HG03521 (cell line): ENCODE data around the gene OR2T35.

Experiments
- ATAC-seq: cut with Tn5 transposase; IDR thresholded peaks from one replicate; pipeline ENCODE4 v1.9.1; 2021; ENCODE audit warnings: mild to moderate bottlenecking, moderate library complexity; ENCODE audit not compliant: unreplicated experiment

OR2T35 gene

DNA sequence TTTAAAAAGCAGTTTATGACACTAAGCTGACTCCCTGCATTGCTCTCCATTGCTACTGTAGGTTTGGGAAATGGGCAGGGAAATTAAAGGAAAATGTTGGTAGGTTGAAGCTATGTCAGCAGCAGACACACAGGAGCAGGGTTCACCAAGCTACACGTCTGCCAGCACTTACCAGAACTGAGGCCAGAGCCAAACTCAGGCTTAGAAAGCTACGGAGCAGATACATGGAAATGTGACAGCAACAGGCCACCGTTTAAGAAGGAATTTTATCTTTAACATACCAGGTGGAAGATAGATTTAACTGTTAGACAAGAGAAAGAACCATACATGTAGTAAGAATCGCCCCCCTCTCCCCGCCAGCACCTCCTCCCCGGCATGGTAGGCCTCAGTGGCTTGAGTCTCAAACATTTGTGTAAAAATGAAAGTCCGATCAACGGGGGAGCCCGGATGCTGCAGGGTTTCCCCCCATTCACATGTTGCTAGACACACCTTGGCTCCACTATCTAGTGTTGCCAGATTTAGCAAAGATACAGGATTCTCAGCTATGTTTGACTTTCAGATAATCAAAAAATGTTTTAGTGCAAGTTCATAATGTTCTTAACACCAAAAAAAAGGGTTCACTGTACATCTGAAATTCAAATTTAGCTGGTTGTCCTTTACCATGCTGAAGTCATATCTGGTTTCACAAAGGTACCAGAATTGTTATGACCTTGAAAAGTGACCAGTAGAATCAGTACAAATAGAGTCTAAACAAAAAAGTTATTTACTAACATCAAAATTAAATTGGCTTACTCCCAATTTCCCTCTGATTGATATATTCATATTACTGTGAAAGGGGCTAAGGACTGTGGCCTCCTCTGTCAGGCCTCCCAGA is 16.9 kb downstream of the OR2T35 start:
- ATAC-seq, result peak; percentile 80

- ATAC-seq, result no peak
Measured at GRCh38 chr1:248625971-248626370, 19.1 kb downstream of the OR2T35 start.

DNA sequence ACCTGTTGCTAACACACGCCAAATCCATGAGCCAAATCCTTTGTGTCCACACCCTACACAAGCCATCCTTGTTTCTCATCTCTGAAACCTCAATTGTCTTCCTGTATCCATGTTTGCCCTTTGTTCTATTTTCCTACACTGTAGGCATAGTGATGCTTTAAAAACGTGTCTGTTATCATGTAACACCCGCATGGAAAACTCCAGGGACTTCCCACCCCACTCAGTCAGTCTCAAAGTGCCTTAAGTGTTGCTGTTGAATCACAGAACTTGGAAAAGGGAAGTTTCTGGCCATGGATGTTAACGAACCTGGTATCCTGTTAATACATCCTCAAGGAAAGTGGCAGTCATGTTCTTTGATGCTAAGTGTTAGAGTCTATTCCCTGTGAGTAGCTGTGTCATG is 19.9 kb downstream of the OR2T35 start:
- ATAC-seq, result no peak

GRCh38 chr1:248622570-248623001 is 22.5 kb downstream of the OR2T35 start:
- peak; percentile 92 for ATAC-seq

- no peak for ATAC-seq
Measured at GRCh38 chr1:248621770-248622169, 23.3 kb downstream of the OR2T35 start.

- ATAC-seq, result no peak
Measured at GRCh38 chr1:248618878-248619277, 26.2 kb downstream of the OR2T35 start.

GRCh38 chr1:248618119-248618518 is 27.0 kb downstream of the OR2T35 start:
- no peak for ATAC-seq

DNA sequence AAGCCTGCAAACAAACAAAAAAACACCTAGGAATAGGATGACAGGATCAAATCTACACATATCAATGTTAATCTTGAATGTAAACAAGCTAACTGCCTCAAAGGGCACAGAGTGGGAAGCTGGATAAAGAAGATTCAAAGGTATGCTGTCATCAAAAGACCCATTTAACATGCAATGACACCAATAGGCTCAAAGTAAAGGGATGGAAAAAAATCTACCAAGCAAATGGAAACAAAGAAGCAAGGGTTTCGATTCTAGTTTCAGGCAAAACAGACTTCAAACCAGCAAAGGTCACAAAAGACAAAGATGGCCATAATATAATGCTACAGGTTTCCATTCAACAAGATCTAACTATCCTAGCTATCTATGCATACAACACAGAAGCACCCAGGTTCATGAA is 31.3 kb downstream of the OR2T35 start:
- ATAC-seq, result no peak

DNA sequence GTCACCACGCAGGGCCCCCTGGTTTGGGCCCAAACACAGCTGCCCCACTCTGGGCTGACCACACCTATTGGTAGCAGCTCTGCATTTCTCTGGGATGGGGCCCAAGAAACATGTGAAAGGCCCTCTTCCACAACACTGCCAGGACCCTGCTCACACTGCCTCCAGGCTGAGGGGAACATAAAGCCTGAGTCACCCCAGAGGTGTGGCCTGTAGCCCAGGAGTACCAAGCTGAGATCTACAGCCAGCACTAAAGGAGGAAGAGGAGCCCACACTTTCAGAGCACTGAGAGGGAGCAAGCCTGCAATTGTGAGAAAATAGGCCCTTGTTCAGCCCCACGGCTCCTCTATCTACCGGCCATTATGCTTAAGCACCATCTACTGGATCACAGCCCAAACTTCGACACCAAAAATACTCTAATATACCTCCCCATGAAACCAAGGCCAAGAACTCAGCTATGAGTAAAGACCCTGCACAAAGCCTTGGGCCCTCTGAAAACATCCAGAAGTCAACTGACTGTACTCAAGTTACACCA is 33.1 kb downstream of the OR2T35 start:
- ATAC-seq, result no peak

DNA sequence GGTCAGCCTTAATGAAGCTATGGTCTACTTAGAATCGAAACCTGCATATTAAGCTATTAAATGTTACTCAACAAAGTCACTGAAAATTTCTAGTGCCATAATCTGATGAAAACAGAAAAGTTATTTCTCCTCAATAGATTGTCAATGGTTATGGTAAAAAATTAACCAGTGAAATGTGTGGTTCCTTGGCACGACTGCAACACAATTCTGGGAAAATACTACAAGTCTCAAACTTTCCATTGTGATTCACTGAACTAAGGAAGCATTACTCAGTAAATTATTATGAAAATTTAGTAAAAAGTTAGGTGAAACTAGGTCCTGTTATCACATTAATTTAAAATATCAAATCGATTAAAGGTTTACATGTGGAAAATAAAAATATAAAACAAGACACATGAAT is 34.8 kb downstream of the OR2T35 start:
- no peak for ATAC-seq

DNA sequence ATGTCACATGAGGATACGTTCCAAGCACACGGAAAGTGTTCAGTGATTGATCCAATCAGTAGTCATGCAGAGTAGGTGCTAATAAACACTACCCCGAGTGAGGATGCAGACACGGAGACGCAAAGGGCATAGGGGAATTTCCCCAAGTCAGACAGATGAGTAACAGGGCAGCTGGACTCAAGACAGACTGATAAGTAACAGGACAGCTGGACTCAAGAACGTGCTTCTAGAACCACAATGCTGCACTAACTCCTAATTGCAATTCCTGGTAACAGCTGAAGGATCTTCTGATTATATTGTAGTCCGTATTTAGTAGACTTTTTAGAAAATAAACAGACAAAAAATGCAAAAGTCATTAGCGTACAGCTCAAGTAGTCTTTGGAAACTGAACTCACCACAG is 45.7 kb downstream of the OR2T35 start:
- ATAC-seq, result no peak

GRCh38 chr1:248597589-248597988 is 47.5 kb downstream of the OR2T35 start, which contains the start of gene OR2T10:
Gene OR2T10 (minus strand): TSS chr1:248597700. CDS start chr1:248593768, 3,932 bp downstream.
- ATAC-seq, result no peak

GRCh38 chr1:248596615-248597014 is 48.5 kb downstream of the OR2T35 start:
- no peak for ATAC-seq

GRCh38 chr1:248593226-248593625 is 51.9 kb downstream of the OR2T35 start:
- ATAC-seq, result no peak

DNA sequence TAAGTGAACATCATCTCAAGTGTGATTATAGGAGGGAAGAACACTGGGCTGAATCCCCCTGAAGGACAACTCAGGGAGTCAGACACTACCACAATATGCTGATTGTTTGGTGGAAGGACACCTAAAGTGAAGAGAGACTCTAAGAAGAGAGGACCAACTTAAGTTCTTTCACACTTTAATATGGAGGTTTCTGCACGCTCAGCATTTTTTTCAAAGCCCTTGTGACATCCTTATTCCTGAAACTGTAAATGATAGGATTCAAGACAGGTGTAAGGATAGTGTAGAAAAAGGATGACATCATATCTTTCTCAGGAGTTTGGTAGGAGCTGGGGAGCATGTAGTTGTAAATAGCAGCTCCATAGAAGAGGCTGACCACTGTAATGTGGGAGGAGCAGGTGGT is 52.4 kb downstream of the OR2T35 start:
- ATAC-seq, result no peak

DNA sequence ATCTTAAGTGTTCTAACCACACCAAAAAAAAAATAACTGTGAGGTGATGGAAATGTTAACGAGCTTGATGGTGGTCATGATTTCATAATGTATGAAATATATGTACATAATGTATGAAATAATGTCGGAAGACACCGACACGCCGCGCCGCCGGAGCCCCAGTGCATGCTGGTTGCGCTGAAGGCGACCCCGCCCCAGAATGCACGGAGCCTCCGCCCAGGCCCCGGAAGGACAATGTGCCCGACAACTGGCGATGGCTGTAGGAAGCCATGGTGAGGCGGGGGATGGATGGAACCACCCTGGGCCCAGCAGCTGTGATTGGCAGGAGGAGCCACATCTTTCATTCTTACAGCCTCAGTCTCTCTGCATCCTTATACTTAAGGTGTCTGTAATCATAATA is 55.0 kb downstream of the OR2T35 start:
- no peak for ATAC-seq

DNA sequence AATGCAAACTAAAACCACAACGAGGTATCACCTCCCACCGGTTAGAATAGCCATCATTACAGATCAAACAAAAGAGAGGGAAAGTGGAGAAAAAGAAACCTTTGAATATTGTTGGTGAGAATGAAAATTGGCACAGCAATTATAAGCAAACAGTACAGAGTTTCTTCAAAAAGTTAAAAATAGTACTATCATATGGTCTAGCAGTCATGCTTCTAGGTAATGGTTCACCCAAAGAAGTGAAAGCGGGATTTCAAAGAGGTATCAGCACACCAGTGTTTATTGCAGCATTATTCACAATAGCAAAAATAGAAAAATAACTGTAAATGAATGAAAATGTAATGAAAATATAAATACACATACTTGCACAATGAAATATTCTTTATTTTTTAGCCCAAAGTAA is 55.7 kb downstream of the OR2T35 start:
- no peak for ATAC-seq
